HEK293T (cell line): Measurements from ENCODE around the gene SH2D6.

ENCODE experiments used
- BHLHE40 ChIP-seq: fragments of 450-650 bp; IDR thresholded peaks from 2 replicates; pipeline ENCODE4 v1.6.1; 2016; ENCODE audit warnings: mild to moderate bottlenecking, moderate library complexity, borderline replicate concordance
- FOXA1 ChIP-seq: fragments of 450-650 bp; IDR thresholded peaks from 2 replicates; pipeline ENCODE4 v1.6.1; 2016; ENCODE audit warnings: mild to moderate bottlenecking
- LEF1 ChIP-seq: fragments of 450-650 bp; IDR thresholded peaks from 2 replicates; pipeline ENCODE4 v1.6.1; 2017; ENCODE audit warnings: mild to moderate bottlenecking, borderline replicate concordance
- TARDBP ChIP-seq: fragments of 450-650 bp; IDR thresholded peaks from 2 replicates; pipeline ENCODE4 v1.6.1; 2016

GRCh38 chr2:85410584-85411404 lies 7.7 kb upstream of the SH2D6 start:
- TF ChIP-seq BHLHE40 (no peak), FOXA1 (no peak), TARDBP (no peak), LEF1 (no peak)
